Fibroblast of lung (primary cell): ENCODE data around the gene CCDC146.

ENCODE experiments used
- EZH2 ChIP-seq: IDR thresholded peaks from 2 replicates; pipeline ENCODE4 v1.5.1; 2012; ENCODE audit warnings: low read length, control low read depth, mild to moderate bottlenecking; ENCODE audit errors: missing control alignments
- TF ChIP-seq, protein P1 (sequence below), 2 donors: IDR thresholded peaks in 1 of 2; conservative IDR thresholded peaks in 1 of 2; 1 replicate in 1 of 2; 2 replicates in 1 of 2; pipeline ENCODE4 v1.5.1; 2011 to 2012; ENCODE audit warnings: low read length in 2 of 2, control low read depth in 1 of 2, inconsistent platforms in 1 of 2, low read depth in 1 of 2, mild to moderate bottlenecking in 1 of 2

DNA sequence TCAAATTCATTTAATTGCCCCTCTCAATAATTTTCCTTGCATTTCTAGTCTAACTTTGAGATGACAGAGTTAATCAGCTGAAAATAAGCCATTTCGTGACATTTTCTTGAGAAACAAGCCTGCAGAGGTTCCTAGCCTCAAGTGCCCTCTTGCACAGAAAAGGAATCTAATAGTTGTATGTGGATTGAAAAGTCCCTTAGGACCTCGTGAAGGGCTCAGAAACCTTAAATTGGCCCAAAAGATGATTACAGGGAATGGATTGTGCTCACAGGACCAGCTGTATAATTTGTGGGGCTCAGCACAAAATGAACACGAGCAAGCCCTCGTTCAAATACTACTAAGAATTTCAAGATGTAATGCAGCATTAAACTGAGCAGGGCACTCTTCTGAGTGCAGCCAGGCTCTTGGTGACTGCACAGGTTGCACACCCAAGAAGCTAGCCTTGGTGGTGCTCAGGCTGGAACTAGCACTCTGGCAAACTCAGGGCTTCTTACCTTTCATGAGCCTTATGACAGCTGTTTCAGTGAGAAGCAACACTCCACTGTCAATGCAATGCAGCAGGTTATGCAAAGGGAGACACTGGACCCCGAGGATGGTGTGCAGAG is 191.6 kb downstream of the CCDC146 start:
- TF ChIP-seq, protein P1, sequence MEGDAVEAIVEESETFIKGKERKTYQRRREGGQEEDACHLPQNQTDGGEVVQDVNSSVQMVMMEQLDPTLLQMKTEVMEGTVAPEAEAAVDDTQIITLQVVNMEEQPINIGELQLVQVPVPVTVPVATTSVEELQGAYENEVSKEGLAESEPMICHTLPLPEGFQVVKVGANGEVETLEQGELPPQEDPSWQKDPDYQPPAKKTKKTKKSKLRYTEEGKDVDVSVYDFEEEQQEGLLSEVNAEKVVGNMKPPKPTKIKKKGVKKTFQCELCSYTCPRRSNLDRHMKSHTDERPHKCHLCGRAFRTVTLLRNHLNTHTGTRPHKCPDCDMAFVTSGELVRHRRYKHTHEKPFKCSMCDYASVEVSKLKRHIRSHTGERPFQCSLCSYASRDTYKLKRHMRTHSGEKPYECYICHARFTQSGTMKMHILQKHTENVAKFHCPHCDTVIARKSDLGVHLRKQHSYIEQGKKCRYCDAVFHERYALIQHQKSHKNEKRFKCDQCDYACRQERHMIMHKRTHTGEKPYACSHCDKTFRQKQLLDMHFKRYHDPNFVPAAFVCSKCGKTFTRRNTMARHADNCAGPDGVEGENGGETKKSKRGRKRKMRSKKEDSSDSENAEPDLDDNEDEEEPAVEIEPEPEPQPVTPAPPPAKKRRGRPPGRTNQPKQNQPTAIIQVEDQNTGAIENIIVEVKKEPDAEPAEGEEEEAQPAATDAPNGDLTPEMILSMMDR (conservative IDR thresholded peaks at IDR 0.05 in 1 of 2, IDR thresholded peaks at IDR 0.05 in 1 of 2; ENCODE audit: low read depth in 1 of 2, low read length in 2 of 2): no peak
- no peak for TF ChIP-seq EZH2
